D721Med (cell line): ENCODE data around the gene HSF5.

Source experiments
- DNase-seq: peaks from one replicate; pipeline ENCODE4 v3.0.0; 2011; ENCODE audit warnings: low spot score; ENCODE audit not compliant: insufficient read length
- FAIRE-seq: peaks from 2 replicates; lab custom pipeline; 2011; peaks lifted over from hg19 to GRCh38; lab: Jason Lieb, UNC
- CTCF ChIP-seq: IDR thresholded peaks from 2 replicates; pipeline ENCODE4 v1.5.1; 2012; ENCODE audit warnings: mild to moderate bottlenecking, control low read depth; ENCODE audit not compliant: insufficient read depth; ENCODE audit errors: missing control alignments

The HSF5 gene

GRCh38 chr17:58376472-58377000 lies 111.7 kb downstream of the HSF5 start:
- DNase-seq (no peak), FAIRE-seq (no peak)
- no peak for TF ChIP-seq CTCF

DNA sequence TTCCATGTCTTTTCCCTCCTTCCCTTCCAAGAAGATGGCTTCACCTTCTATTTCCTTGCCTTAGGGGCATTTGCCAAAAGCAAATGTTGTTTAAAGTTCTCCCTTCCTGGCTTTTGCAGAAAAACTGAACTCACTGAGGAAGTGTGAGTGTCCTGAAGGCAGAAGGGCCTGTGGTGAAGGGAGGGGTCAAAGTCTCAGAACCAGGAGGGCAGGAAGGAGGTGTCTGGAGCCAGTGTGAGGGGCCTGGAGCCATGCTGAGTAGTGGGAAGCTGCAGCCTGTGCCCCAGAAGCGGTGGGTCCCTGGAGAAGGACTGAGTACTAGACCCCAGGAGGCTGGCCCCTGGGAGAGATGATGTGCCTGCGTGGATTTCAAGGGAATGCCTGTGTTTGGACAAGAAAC lies 112.4 kb downstream of the HSF5 start:
- no peak for DNase-seq
- no peak for FAIRE-seq
- no peak for TF ChIP-seq CTCF

GRCh38 chr17:58375256-58375655 lies 113.0 kb downstream of the HSF5 start:
- TF ChIP-seq CTCF: no peak
- no peak for DNase-seq
- FAIRE-seq: no peak

DNA sequence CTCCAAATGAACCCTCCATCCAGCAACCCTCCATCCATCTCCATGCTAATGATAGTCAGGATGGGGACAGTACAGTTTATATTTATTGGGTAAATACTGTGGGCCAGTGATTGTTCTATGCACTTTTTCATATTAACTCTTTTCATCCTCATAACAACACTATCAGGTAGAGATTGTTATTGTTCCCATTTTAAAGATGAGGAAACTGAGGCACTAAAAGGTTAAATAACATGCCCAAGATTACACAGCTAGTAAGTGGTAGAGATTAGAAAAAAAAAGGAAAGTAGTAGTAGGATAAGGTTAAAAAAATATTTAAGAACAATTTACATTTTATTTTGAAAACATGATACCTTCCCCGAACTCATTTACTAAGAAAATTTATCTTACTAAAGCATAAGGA lies 114.3 kb downstream of the HSF5 start:
- no peak for TF ChIP-seq CTCF
- no peak for DNase-seq
- no peak for FAIRE-seq

- no peak for DNase-seq
- TF ChIP-seq CTCF: no peak
- no peak for FAIRE-seq
These were observed 115.2 kb downstream of the HSF5 start for GRCh38 chr17:58373003-58373402.

DNA sequence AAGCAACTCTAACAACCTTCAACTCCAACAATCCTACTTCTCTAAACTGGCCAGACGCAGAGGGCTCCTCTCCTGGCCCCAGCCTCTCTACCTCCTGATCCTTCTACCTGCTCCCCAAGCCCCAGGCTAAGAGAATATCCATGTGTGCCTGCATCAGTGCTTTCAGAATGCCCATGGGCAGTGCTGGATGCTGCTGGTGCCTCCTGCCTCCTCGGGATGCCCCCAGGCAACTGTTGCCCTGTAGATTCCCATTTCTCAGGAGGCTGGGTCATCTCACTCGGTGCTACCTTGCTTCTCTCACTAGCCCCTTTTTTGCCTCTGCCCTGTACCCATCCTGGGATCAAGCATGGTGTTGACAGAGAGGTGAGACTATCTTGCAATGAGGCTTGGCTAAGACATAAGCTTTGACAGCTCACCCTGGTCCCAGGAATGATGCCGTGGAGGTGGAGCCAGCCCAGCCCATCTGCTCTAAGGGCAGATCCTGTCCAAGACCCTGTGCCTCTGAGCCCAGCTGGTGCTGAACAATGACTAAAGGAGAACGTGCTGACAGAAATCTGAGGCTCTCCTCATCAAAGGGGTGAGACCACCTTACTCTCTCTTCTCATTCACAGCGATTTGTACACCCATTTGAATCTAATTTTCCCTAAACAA lies 116.8 kb downstream of the HSF5 start:
- no peak for DNase-seq
- no peak for FAIRE-seq
- no peak for TF ChIP-seq CTCF

- DNase-seq (no peak), FAIRE-seq (no peak)
- TF ChIP-seq CTCF: no peak
These were observed 117.5 kb downstream of the HSF5 start for GRCh38 chr17:58370716-58371115.
